ENCODE measurements around the gene BCL3.
"Not testable (repeated sequence)": the region's sequence is repeated elsewhere in the genome, so short reads cannot be mapped to it uniquely, and the experiment has no call there.

BCL3 gene

GRCh38 chr19:44756089-44756562 is 7.6 kb downstream of the BCL3 start:
- peak overlapping the region; percentile 22 for H3K27ac Mint-ChIP-seq
- no peaks in the 10 kb centered on the region for H3K9me3 Mint-ChIP-seq (ENCODE audit: low read depth)
- peak overlapping the region; percentile 17 for H3K4me3 Mint-ChIP-seq
- H3K27me3 Mint-ChIP-seq: no peaks in the 10 kb centered on the region
- peaks cover 54% of the 10 kb centered on the region for H3K4me1 Mint-ChIP-seq (ENCODE audit: low read depth)
- H3K36me3 Mint-ChIP-seq: peaks cover 3% of the 10 kb centered on the region

- no peaks in the 10 kb centered on the region for H3K27me3 Mint-ChIP-seq
- no peak overlapping the region for H3K4me3 Mint-ChIP-seq
- H3K27ac Mint-ChIP-seq: no peak overlapping the region
- no peaks in the 10 kb centered on the region for H3K9me3 Mint-ChIP-seq (ENCODE audit: low read depth)
- H3K4me1 Mint-ChIP-seq (ENCODE audit: low read depth): peaks cover 46% of the 10 kb centered on the region
- H3K36me3 Mint-ChIP-seq: peaks cover 3% of the 10 kb centered on the region
Observed at GRCh38 chr19:44757057-44757734, 8.7 kb downstream of the BCL3 start.

- H3K27me3 Mint-ChIP-seq: no peaks in the 10 kb centered on the region
- peaks cover 3% of the 10 kb centered on the region for H3K36me3 Mint-ChIP-seq
- H3K27ac Mint-ChIP-seq: no peak overlapping the region
- peaks cover 43% of the 10 kb centered on the region for H3K4me1 Mint-ChIP-seq (ENCODE audit: low read depth)
- H3K9me3 Mint-ChIP-seq (ENCODE audit: low read depth): no peaks in the 10 kb centered on the region
- H3K4me3 Mint-ChIP-seq: no peak overlapping the region
Observed at GRCh38 chr19:44757735-44758505, 9.4 kb downstream of the BCL3 start.

- peaks cover 3% of the 10 kb centered on the region for H3K36me3 Mint-ChIP-seq
- peaks cover 44% of the 10 kb centered on the region for H3K4me1 Mint-ChIP-seq (ENCODE audit: low read depth)
- no peaks in the 10 kb centered on the region for H3K27me3 Mint-ChIP-seq
- H3K9me3 Mint-ChIP-seq (ENCODE audit: low read depth): no peaks in the 10 kb centered on the region
- no peak overlapping the region for H3K27ac Mint-ChIP-seq
- H3K4me3 Mint-ChIP-seq: no peak overlapping the region
Observed at GRCh38 chr19:44758596-44758995, 10.1 kb downstream of the BCL3 start.

GRCh38 chr19:44759083-44759804 is 10.7 kb downstream of the BCL3 start:
- H3K27ac Mint-ChIP-seq: no peak overlapping the region
- H3K4me1 Mint-ChIP-seq (ENCODE audit: low read depth): peaks cover 44% of the 10 kb centered on the region
- peaks cover 3% of the 10 kb centered on the region for H3K36me3 Mint-ChIP-seq
- H3K9me3 Mint-ChIP-seq (ENCODE audit: low read depth): no peaks in the 10 kb centered on the region
- no peak overlapping the region for H3K4me3 Mint-ChIP-seq
- H3K27me3 Mint-ChIP-seq: no peaks in the 10 kb centered on the region

GRCh38 chr19:44762038-44762437 is 13.5 kb downstream of the BCL3 start:
- no peak overlapping the region for H3K27ac Mint-ChIP-seq
- H3K4me3 Mint-ChIP-seq: no peak overlapping the region
- peaks cover 3% of the 10 kb centered on the region for H3K36me3 Mint-ChIP-seq
- no peaks in the 10 kb centered on the region for H3K9me3 Mint-ChIP-seq (ENCODE audit: low read depth)
- H3K4me1 Mint-ChIP-seq (ENCODE audit: low read depth): peaks cover 32% of the 10 kb centered on the region
- H3K27me3 Mint-ChIP-seq: no peaks in the 10 kb centered on the region

GRCh38 chr19:44765033-44765948 is 16.8 kb downstream of the BCL3 start:
- Mint-ChIP-seq H3K27me3 (no peaks in the 10 kb centered on the region), H3K27ac (no peak overlapping the region), H3K4me1 (ENCODE audit: low read depth) (peaks cover 42% of the 10 kb centered on the region), H3K9me3 (ENCODE audit: low read depth) (no peaks in the 10 kb centered on the region), H3K36me3 (no peaks in the 10 kb centered on the region), H3K4me3 (no peak overlapping the region)

- H3K27ac Mint-ChIP-seq: no peak overlapping the region
- H3K9me3 Mint-ChIP-seq (ENCODE audit: low read depth): no peaks in the 10 kb centered on the region
- no peaks in the 10 kb centered on the region for H3K36me3 Mint-ChIP-seq
- no peaks in the 10 kb centered on the region for H3K27me3 Mint-ChIP-seq
- H3K4me3 Mint-ChIP-seq: no peak overlapping the region
- peaks cover 42% of the 10 kb centered on the region for H3K4me1 Mint-ChIP-seq (ENCODE audit: low read depth)
Observed at GRCh38 chr19:44765949-44766335, 17.4 kb downstream of the BCL3 start.

DNA sequence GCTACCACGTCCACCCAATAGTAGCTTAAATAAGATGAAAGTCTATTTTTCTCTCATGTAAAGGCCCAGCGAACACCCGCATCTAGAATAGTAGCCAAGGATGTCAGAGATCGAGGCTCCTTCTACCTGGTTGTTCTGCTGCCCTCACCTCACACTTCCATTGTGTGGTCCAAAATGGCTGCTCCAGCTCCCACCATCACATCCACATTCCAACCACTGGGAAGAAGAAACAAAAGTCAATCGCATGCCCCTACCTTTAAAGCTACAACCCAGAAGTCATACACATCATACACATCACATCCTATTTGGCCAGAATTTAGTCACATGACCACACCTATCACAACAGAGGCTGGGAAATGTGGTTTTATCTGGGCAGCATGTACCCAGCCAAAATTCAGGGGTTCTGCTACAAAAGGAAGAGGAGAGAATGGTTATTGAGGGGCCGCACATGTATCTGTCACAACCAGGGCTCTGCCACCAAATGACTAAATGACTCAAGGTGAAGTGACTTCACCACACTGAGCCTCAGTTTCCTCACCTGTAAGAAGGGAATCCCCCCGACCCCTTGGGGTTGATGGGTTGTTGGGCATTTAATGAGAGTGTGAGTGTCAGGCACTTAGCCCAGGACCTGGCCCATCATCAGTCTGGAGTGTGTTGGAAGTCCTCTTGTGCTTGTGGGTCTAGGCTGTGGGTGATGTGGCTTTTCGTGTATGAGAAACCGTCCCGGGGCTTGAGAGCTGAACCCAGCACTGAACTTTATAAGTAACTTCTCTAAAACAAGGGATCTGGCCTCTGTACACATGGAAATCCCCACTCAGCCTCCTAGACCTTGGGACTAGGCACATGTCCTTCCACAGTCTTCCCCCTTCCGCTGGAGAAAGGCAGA is 19.0 kb downstream of the BCL3 start:
- H3K27me3 Mint-ChIP-seq: no peaks in the 10 kb centered on the region
- H3K4me3 Mint-ChIP-seq: no peak overlapping the region
- peak overlapping the region; percentile 34 for H3K27ac Mint-ChIP-seq
- peaks cover 40% of the 10 kb centered on the region for H3K4me1 Mint-ChIP-seq (ENCODE audit: low read depth)
- no peaks in the 10 kb centered on the region for H3K9me3 Mint-ChIP-seq (ENCODE audit: low read depth)
- H3K36me3 Mint-ChIP-seq: no peaks in the 10 kb centered on the region

DNA sequence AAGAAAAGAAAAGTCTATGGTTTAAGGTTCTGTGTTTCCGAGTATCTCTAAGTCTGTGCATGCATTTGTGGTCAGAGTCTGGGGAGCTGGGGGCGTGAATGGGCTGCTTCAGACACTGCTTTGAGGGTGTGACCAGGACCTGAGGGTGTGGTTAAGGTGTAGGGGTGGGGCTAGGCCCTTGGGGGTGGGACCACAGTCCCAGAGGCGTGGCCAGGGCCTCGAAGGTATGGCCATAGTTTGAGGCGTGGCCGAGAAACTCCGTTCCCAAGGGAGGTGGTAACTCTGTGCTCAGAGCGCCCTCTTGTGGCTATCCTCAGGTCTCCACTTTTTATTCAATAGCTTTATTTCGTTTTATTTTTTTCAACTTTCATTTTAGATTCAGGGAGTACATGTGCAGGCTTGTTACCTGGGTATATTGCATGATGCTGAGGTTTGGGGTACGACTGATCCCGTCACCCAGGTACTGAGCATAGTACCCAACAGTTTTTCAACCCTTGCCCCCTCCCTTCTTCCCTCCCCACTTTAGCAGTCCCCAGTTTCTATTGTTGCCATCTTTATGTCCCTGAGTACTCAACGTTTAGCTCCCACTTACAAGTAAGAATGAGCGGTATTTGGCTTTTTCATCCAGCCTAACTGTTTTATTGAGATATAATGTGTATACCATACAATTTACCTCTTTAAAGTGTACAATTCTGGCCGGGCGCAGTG is 22.2 kb downstream of the BCL3 start:
- Mint-ChIP-seq H3K4me3 (peak overlapping the region; percentile 1), H3K27ac (peak overlapping the region; percentile 62), H3K9me3 (ENCODE audit: low read depth) (no peaks in the 10 kb centered on the region), H3K4me1 (ENCODE audit: low read depth) (peaks cover 29% of the 10 kb centered on the region), H3K36me3 (no peaks in the 10 kb centered on the region), H3K27me3 (no peaks in the 10 kb centered on the region)

DNA sequence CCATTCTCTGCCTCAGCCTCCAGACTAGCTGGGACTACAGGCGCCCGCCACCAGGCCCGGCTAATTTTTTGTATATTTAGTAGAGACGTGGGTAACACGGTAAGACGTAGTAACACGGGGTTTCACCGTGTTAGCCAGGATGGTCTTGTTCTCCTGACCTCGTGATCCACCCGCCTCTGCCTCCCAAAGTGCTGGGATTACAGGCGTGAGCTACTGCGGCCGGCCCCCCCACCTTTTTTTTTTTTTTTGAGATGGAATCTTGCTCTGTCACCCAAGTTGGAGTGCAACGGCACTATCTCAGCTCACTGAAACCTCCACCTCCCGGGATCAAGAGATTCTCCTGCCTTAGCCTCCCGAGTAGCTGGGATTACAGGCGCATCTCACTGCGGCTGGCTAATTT is 23.6 kb downstream of the BCL3 start:
- H3K27me3 Mint-ChIP-seq; H3K27ac Mint-ChIP-seq; H3K9me3 Mint-ChIP-seq (ENCODE audit: low read depth); H3K4me3 Mint-ChIP-seq; H3K36me3 Mint-ChIP-seq: not testable (repeated sequence)
- H3K4me1 Mint-ChIP-seq (ENCODE audit: low read depth): peaks cover 29% of the 10 kb centered on the region

DNA sequence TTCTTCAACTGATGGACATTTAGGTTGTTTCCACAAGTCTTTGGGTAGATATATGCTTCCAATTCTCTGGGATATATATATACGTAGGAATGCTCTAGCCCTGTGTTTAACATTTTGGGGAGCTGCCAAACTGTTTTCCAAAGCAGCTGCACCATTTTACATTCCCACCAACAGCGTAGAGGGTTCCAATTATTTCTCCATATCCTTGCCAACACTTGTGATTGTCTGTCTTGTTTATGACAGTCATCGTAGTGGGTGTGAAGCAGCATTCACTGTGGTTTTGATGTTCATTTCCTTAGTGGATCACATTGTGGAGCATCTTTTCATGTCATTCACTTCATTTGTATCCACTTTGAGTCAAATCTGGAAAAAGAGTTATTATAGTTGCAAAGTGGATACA is 24.5 kb downstream of the BCL3 start:
- Mint-ChIP-seq H3K27me3 (no peaks in the 10 kb centered on the region), H3K9me3 (ENCODE audit: low read depth) (no peaks in the 10 kb centered on the region), H3K36me3 (no peaks in the 10 kb centered on the region), H3K4me1 (ENCODE audit: low read depth) (peaks cover 21% of the 10 kb centered on the region), H3K4me3 (no peak overlapping the region), H3K27ac (no peak overlapping the region)

- peaks cover 3% of the 10 kb centered on the region for H3K27me3 Mint-ChIP-seq
- H3K36me3 Mint-ChIP-seq: no peaks in the 10 kb centered on the region
- peaks cover 6% of the 10 kb centered on the region for H3K4me1 Mint-ChIP-seq (ENCODE audit: low read depth)
- no peaks in the 10 kb centered on the region for H3K9me3 Mint-ChIP-seq (ENCODE audit: low read depth)
- no peak overlapping the region for H3K4me3 Mint-ChIP-seq
- H3K27ac Mint-ChIP-seq: no peak overlapping the region
Observed at GRCh38 chr19:44775676-44776240, 27.2 kb downstream of the BCL3 start.

Measured in activated naive CD8-positive, alpha-beta T cell (primary cell).